GM19238 (cell line): ENCODE data around the gene CERS5.

Experiments used
- DNase-seq: peaks from one replicate; pipeline ENCODE4 v3.0.0; 2011; ENCODE audit warnings: low spot score; ENCODE audit not compliant: insufficient read length

Gene CERS5

GRCh38 chr12:50167049-50167828 lies at the start of gene CERS5:
Gene CERS5, minus strand, starts transcription at chr12:50167369. Its CDS starts 72 bp downstream, at chr12:50167297.
- DNase-seq: peak; percentile 97

- DNase-seq: no peak
Measured at GRCh38 chr12:50215033-50215432, 47.9 kb upstream of the CERS5 start.

GRCh38 chr12:50214018-50214417 lies 46.8 kb upstream of the CERS5 start:
- no peak for DNase-seq

- DNase-seq: no peak
Measured at GRCh38 chr12:50213439-50213838, 46.3 kb upstream of the CERS5 start.

GRCh38 chr12:50212071-50212467 lies 44.9 kb upstream of the CERS5 start:
- no peak for DNase-seq

- no peak for DNase-seq
Measured at GRCh38 chr12:50211392-50212070, 44.4 kb upstream of the CERS5 start.

- no peak for DNase-seq
Measured at GRCh38 chr12:50207424-50207823, 40.3 kb upstream of the CERS5 start.

GRCh38 chr12:50205648-50206047 lies 38.5 kb upstream of the CERS5 start:
- DNase-seq: no peak

GRCh38 chr12:50203691-50204090 lies 36.5 kb upstream of the CERS5 start:
- no peak for DNase-seq

- no peak for DNase-seq
Measured at GRCh38 chr12:50201987-50202521, 34.9 kb upstream of the CERS5 start.

GRCh38 chr12:50200552-50201273 lies 33.5 kb upstream of the CERS5 start:
- DNase-seq: no peak

GRCh38 chr12:50198829-50199228 lies 31.7 kb upstream of the CERS5 start:
- DNase-seq: no peak

GRCh38 chr12:50197297-50197727 lies 30.1 kb upstream of the CERS5 start:
- no peak for DNase-seq

GRCh38 chr12:50196537-50196936 lies 29.4 kb upstream of the CERS5 start:
- DNase-seq: no peak

- DNase-seq: no peak
Measured at GRCh38 chr12:50195832-50196231, 28.7 kb upstream of the CERS5 start.

- no peak for DNase-seq
Measured at GRCh38 chr12:50192908-50193307, 25.7 kb upstream of the CERS5 start.

GRCh38 chr12:50192236-50192635 lies 25.1 kb upstream of the CERS5 start:
- DNase-seq: no peak

GRCh38 chr12:50190859-50191258 lies 23.7 kb upstream of the CERS5 start:
- DNase-seq: no peak

- no peak for DNase-seq
Measured at GRCh38 chr12:50188875-50189575, 21.9 kb upstream of the CERS5 start.

GRCh38 chr12:50188241-50188781 lies 21.1 kb upstream of the CERS5 start:
- no peak for DNase-seq
